ENCODE results near the gene ATG7. TPM values are rescaled to one million over a fixed set of nuclear protein-coding genes. Genes with fewer than 3 reads are reported as not detected.

Gene ATG7
- total and polyA plus RNA-seq, 10 of the 15 experiments (the other 5 are each of a cell fraction or from before 2014, with no cell fraction given) = 13.5 to 49.5 (median 26.4) TPM

DNA sequence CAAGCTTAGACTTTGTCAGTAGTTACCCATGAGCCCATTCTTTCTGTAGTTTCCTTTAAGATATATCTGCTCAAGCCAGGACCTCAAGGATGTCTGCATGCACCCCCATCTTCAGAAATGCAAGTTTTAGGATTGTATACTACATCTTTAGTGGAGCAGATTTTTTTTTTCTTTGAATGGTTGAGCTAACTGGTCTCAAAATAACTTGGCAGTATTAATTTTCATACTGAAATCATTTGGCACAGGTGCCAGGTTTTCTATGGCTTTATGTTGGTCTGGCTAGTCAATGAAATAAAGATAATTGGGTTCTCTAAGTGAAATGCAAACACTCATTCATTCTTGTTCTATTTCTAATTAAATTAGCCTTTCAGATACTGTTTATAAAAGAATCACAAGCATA lies 108.9 kb downstream of the ATG7 start:
- BruUV-seq (replicated peaks) = no TSS peak
- ChIA-PET POLR2A (no interaction called here), SMC1A (ENCODE audit: uncharacterized antibody, unreplicated experiment) (interaction anchor here (1.7 to 4.0 kb wide), 3 partner anchors 10 to 269 kb away, joined by 5 to 55 read pairs (median 10); no protein-coding TSS in a partner anchor), RAD21 (ENCODE audit: unreplicated experiment) (interaction anchor here (1.1 to 4.1 kb wide), 2 partner anchors 9 to 269 kb away, joined by 3 to 53 read pairs; no protein-coding TSS in a partner anchor), CTCF (interaction anchor here (1.3 to 5.8 kb wide), 4 partner anchors 9 to 423 kb away, joined by 3 to 75 read pairs (median 13); partner anchors contain the start of gene VGLL4)
- no peaks in the 10 kb centered on the region for H4K20me1 ChIP-seq (ENCODE audit: control insufficient read depth, insufficient read depth)
- no peak for FAIRE-seq
- H3K27me3 ChIP-seq (replicated peaks in 1 of 2; ENCODE audit: control insufficient read depth in 2 of 2, insufficient read depth in 2 of 2, low read length in 1 of 2) = no peaks in the 10 kb centered on the region
- H3K79me2 ChIP-seq (ENCODE audit: control insufficient read depth, insufficient read depth, low read length) = no peaks in the 10 kb centered on the region
- in situ Hi-C loops (cut with MboI) (loop anchor here (5.0 to 10.0 kb wide), 2 partner anchors 271 to 424 kb away; no protein-coding TSS in a partner anchor), intact Hi-C loops (cut with micrococcal nuclease; ENCODE audit: unreplicated experiment) (no loop called here)
- H3K9ac ChIP-seq (ENCODE audit: control insufficient read depth, insufficient read depth, low read length) = no peak overlapping the region
- no peak overlapping the region for H3K4me2 ChIP-seq (ENCODE audit: control insufficient read depth, insufficient read depth)
- no peak overlapping the region for H2AFZ ChIP-seq (ENCODE audit: control insufficient read depth, low read depth, low read length)
- H3K4me1 ChIP-seq (ENCODE audit: control insufficient read depth, insufficient read depth, low read length) = no peaks in the 10 kb centered on the region
- TF ChIP-seq MYC (IDR thresholded peaks at IDR 0.05; ENCODE audit: insufficient read depth, insufficient read length, insufficient replicate concordance, low read length, severe bottlenecking) = no peak
- DNase-seq (ENCODE audit: low read depth, low spot score) = no peak
- H3K27ac ChIP-seq (ENCODE audit: control insufficient read depth, insufficient read depth) = no peak overlapping the region
- H3K9me3 ChIP-seq (replicated peaks; ENCODE audit: control insufficient read depth, insufficient read depth, low read length) = no peaks in the 10 kb centered on the region
- H3K36me3 ChIP-seq (ENCODE audit: control insufficient read depth in 2 of 2, insufficient read depth in 2 of 2, low read length in 1 of 2) = no peaks in the 10 kb centered on the region
- ATAC-seq = no peak
- H3K4me3 ChIP-seq = no peak overlapping the region

DNA sequence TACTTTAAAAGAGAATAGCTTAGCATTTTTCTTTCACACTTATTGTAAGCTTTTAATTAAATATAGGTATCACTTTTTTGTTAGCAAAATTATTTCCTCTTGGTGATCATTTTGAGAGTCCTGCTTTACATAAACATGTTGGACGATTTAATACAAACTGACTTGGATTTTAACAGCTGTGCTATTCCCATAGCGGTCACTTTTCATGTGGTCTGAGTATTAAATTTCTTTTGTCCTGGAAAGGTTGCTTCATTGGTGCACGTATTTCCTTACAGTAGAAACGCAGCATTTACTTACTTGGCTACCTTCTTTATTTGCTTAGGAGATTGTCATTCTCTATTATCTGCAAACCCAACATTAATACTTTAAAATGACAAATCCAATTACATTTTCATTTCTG lies 109.4 kb downstream of the ATG7 start:
- ChIA-PET SMC1A (ENCODE audit: uncharacterized antibody, unreplicated experiment) (interaction anchor here (1.7 to 4.0 kb wide), 3 partner anchors 10 to 269 kb away, joined by 5 to 55 read pairs (median 10); no protein-coding TSS in a partner anchor), POLR2A (no interaction called here), RAD21 (ENCODE audit: unreplicated experiment) (interaction anchor here (1.1 to 4.1 kb wide), 2 partner anchors 9 to 269 kb away, joined by 3 to 53 read pairs; no protein-coding TSS in a partner anchor), CTCF (interaction anchor here (1.3 to 5.8 kb wide), 4 partner anchors 9 to 423 kb away, joined by 3 to 75 read pairs (median 13); partner anchors contain the start of gene VGLL4)
- FAIRE-seq (no peak), ATAC-seq (no peak), DNase-seq (ENCODE audit: low read depth, low spot score) (no peak)
- H3K9ac ChIP-seq (ENCODE audit: control insufficient read depth, insufficient read depth, low read length) = no peak overlapping the region
- no peak overlapping the region for H3K4me2 ChIP-seq (ENCODE audit: control insufficient read depth, insufficient read depth)
- no peak for TF ChIP-seq SUPT20H (IDR thresholded peaks at IDR 0.05; ENCODE audit: borderline replicate concordance, control insufficient read depth, low read depth, low read length)
- TF ChIP-seq SMARCA5 (IDR thresholded peaks at IDR 0.05) = no peak
- TF ChIP-seq, protein P1, sequence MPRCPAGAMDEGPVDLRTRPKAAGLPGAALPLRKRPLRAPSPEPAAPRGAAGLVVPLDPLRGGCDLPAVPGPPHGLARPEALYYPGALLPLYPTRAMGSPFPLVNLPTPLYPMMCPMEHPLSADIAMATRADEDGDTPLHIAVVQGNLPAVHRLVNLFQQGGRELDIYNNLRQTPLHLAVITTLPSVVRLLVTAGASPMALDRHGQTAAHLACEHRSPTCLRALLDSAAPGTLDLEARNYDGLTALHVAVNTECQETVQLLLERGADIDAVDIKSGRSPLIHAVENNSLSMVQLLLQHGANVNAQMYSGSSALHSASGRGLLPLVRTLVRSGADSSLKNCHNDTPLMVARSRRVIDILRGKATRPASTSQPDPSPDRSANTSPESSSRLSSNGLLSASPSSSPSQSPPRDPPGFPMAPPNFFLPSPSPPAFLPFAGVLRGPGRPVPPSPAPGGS (IDR thresholded peaks at IDR 0.05; ENCODE audit: borderline replicate concordance, insufficient read depth, low read depth, low read length, poor library complexity, severe bottlenecking) = no peak
- TF ChIP-seq EP300 (IDR thresholded peaks at IDR 0.05; ENCODE audit: borderline replicate concordance in 1 of 2, control insufficient read depth in 1 of 2, low read depth in 2 of 2, low read length in 2 of 2) = no peak
- TF ChIP-seq, protein P2, sequence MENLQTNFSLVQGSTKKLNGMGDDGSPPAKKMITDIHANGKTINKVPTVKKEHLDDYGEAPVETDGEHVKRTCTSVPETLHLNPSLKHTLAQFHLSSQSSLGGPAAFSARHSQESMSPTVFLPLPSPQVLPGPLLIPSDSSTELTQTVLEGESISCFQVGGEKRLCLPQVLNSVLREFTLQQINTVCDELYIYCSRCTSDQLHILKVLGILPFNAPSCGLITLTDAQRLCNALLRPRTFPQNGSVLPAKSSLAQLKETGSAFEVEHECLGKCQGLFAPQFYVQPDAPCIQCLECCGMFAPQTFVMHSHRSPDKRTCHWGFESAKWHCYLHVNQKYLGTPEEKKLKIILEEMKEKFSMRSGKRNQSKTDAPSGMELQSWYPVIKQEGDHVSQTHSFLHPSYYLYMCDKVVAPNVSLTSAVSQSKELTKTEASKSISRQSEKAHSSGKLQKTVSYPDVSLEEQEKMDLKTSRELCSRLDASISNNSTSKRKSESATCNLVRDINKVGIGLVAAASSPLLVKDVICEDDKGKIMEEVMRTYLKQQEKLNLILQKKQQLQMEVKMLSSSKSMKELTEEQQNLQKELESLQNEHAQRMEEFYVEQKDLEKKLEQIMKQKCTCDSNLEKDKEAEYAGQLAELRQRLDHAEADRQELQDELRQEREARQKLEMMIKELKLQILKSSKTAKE (IDR thresholded peaks at IDR 0.05; ENCODE audit: low read depth, poor library complexity, severe bottlenecking) = no peak
- TF ChIP-seq STAT3 (IDR thresholded peaks at IDR 0.05; ENCODE audit: low read depth, low read length) = no peak
- TF ChIP-seq, protein P3, sequence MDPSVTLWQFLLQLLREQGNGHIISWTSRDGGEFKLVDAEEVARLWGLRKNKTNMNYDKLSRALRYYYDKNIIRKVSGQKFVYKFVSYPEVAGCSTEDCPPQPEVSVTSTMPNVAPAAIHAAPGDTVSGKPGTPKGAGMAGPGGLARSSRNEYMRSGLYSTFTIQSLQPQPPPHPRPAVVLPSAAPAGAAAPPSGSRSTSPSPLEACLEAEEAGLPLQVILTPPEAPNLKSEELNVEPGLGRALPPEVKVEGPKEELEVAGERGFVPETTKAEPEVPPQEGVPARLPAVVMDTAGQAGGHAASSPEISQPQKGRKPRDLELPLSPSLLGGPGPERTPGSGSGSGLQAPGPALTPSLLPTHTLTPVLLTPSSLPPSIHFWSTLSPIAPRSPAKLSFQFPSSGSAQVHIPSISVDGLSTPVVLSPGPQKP (IDR thresholded peaks at IDR 0.05; ENCODE audit: low read depth, low read length) = no peak
- no peak for TF ChIP-seq ZNF217 (IDR thresholded peaks at IDR 0.05)
- no peak for TF ChIP-seq RAD51 (IDR thresholded peaks at IDR 0.05)
- no peak for TF ChIP-seq NFIC (IDR thresholded peaks at IDR 0.05; ENCODE audit: low read depth, low read length)
- H3K4me1 ChIP-seq (ENCODE audit: control insufficient read depth, insufficient read depth, low read length) = no peaks in the 10 kb centered on the region
- no peaks in the 10 kb centered on the region for H3K79me2 ChIP-seq (ENCODE audit: control insufficient read depth, insufficient read depth, low read length)
- no peaks in the 10 kb centered on the region for H3K27me3 ChIP-seq (replicated peaks in 1 of 2; ENCODE audit: control insufficient read depth in 2 of 2, insufficient read depth in 2 of 2, low read length in 1 of 2)
- in situ Hi-C loops (cut with MboI) (loop anchor here (5.0 to 10.0 kb wide), 2 partner anchors 271 to 423 kb away; no protein-coding TSS in a partner anchor), intact Hi-C loops (cut with micrococcal nuclease; ENCODE audit: unreplicated experiment) (no loop called here)
- 80% methylated on average over 4 of the region's 4 CpGs for WGBS (ENCODE audit: insufficient coverage, insufficient replicate concordance, low lambda C conversion rate, missing lambda C conversion rate)
- no peaks in the 10 kb centered on the region for H3K9me3 ChIP-seq (replicated peaks; ENCODE audit: control insufficient read depth, insufficient read depth, low read length)
- no peak overlapping the region for H3K27ac ChIP-seq (ENCODE audit: control insufficient read depth, insufficient read depth)
- H3K36me3 ChIP-seq (ENCODE audit: control insufficient read depth in 2 of 2, insufficient read depth in 2 of 2, low read length in 1 of 2) = no peaks in the 10 kb centered on the region
- no TSS peak for BruUV-seq (replicated peaks)
- H2AFZ ChIP-seq (ENCODE audit: control insufficient read depth, low read depth, low read length) = no peak overlapping the region
- H3K4me3 ChIP-seq = no peak overlapping the region
- no peaks in the 10 kb centered on the region for H4K20me1 ChIP-seq (ENCODE audit: control insufficient read depth, insufficient read depth)
